Measurements from ENCODE around the gene INPP4B.

The INPP4B gene

DNA sequence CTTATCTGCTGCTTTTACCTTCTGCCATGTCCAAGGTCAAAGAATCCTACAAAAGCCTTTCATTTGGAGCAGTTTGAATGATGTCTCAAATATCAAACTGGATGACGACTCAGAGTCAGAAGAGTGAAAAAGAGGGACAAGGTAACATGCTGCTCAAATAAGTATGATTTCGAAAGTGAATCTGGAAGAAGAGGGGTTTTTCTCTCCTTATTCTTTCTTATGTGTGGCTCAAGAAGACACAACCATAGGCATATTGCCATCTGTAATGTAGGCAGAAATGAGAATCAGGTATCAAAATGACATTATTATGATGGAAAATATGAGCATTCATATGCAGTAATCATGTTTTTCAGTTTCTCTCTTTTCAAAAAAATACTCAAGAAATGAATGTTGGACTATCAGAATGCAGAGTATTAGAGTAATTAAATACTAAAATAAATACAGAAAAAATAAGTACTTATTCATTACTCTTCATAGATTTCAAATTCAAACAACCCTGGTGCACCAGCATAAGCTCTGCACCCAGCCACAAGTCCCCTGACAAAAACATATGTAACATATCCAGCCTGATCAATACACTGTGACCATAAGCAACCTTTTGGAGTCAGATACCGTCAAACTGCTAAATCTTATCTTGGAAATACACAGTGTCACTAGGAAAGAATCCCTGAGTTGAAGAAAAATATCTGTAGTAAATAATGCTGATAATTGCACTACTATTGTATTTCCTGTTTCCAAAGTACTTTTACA, 468.6 kb downstream of the INPP4B start:
- no peak for DNase-seq (ENCODE audit: low spot score)

DNA sequence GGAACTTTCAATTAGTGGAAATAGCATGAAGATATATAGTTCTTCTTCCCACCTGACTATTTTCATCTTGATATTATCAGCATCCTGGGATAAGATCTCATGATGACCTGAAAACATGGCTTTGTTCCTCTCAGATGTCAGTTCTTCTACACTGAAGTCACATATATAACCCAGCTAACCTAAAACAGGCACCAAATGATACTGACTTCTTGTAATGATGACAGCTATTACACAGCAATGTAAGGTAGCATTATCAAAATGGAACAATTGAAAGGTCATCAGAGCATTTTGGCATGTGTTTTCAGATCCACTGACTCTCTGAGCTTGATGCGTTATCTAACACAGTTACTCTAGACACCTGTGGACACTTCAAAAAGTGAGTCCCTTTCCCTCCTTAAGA, 469.9 kb downstream of the INPP4B start:
- no peak for DNase-seq (ENCODE audit: low spot score)

GRCh38 chr4:142373610-142374009, 472.5 kb downstream of the INPP4B start:
- no peak for DNase-seq (ENCODE audit: low spot score)

GRCh38 chr4:142372530-142373260, 473.4 kb downstream of the INPP4B start:
- DNase-seq (ENCODE audit: low spot score): no peak

DNA sequence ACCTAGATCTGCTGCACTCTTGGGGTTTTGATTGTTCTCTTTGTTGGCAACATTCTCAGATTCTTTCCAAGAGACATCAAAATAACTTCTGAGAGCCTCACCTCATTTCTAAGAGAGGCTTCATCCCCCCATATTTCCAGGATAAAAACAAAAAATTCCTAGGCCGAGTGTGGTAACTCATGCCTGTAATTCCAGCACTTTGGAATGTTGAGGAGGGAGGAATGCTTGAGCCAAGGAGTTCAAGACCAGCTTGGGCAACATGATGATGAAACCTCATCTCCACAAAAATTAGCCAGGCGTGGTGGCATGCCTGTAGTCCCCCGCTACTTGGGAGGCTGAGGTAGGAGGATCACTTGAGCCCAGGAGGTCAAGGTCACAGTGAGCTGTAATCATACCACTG, 477.0 kb downstream of the INPP4B start:
- DNase-seq (ENCODE audit: low spot score): no peak

- DNase-seq (ENCODE audit: low spot score): no peak
Observed at GRCh38 chr4:142367418-142368180, 478.5 kb downstream of the INPP4B start.

- DNase-seq (ENCODE audit: low spot score): no peak
Observed at GRCh38 chr4:142366769-142367181, 479.3 kb downstream of the INPP4B start.

- DNase-seq (ENCODE audit: low spot score): no peak
Observed at GRCh38 chr4:142365391-142365790, 480.7 kb downstream of the INPP4B start.

DNA sequence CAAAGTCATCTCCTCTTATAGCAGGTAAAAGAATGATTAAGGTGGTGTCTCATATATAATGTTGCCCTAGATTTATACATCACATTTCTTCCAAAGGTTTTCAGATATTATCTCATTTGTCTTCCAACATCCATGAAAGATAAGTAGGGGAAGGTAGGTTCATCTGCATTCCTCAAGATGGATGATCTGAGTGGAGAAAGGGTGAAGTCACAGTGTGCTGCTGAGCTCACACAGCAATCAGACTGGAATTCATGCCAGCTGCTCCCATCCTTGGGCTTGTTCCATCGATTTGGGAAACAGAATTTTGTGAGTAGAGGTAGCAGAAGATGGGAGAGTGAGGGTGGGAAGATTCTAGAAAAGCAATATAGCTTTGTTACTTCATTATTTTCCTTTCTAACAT, 482.4 kb downstream of the INPP4B start:
- DNase-seq (ENCODE audit: low spot score): no peak

DNA sequence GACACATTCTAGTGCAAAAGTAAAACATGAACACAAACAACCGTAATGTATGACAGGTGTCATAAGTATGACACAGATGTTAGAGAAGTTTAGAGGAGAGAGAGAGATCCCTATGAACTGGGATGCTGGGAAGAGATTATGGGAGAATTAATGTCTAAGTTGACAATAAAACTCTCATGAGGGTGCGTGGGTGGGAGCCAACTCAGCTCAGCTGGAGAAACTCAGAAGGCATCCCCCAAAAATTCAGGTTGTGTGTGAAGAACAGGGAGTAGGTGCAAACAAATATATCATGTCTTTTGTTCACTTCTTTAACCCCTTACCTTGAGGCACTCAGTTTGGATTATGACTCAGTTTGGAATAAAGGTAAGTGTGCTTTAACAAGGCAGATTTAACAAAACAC, 484.1 kb downstream of the INPP4B start:
- no peak for DNase-seq (ENCODE audit: low spot score)

GRCh38 chr4:142360657-142361056, 485.4 kb downstream of the INPP4B start:
- no peak for DNase-seq (ENCODE audit: low spot score)

GRCh38 chr4:142358656-142359055, 487.4 kb downstream of the INPP4B start:
- no peak for DNase-seq (ENCODE audit: low spot score)

- no peak for DNase-seq (ENCODE audit: low spot score)
Observed at GRCh38 chr4:142356801-142357200, 489.3 kb downstream of the INPP4B start.

DNA sequence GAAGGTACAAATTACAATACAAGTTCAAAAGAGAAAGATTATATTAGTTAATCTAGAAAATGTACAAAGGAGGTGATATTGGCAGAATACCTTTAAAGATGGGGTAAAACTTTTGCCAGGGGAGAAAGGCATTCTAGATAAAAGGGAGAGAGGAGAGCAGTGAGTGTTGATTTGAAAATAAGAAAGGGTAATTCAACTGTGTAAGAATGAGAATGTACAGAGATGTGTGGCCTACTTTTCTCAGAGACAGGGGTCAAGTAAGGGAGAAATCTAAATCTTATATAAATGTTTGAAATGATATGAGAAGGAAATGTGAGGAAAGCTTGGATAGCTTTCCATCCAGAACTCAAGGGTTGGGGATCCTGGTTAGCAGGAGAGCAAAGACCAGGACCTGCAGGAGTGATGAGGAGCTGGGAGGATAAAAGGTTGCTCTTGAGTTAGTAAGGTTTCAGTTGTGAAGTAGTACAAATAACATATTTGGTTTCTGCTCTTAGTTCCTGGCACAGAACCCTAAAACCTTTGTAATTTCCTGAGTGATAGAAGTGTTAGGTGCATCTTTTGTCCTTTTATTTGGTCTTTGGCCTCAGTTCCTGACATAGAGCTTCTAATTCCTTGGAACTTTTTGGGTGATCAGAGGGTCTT, 489.9 kb downstream of the INPP4B start:
- no peak for DNase-seq (ENCODE audit: low spot score)

GRCh38 chr4:142355421-142355930, 490.6 kb downstream of the INPP4B start:
- no peak for DNase-seq (ENCODE audit: low spot score)

DNA sequence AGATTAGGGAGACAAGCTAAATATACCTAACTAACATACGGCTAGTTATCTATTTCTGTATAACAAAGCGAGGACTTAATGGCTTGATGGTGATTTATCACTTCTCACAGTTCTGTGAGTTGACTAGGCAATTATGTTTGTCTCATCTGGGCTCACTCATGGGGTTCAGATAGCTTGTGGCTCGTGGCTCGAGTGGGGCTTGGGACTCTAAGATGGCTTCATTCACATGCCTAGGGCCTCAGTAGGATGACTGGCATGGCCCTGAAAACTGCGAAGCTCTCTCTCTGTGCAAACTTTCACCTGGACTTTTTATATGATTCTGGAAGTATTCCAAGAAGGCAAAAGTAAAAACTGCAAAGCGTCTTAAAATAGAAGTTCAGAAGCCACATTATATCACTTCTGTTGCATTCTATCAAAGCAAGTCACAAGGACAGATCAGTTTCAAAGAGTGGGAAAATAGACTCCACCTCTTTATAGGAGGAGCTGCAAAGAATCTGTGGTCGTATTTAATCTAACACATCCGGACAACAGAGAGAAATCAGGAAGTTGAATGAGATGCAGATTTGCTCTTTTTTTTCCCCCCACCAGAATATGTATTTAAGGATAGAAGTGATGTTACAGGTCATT, 491.2 kb downstream of the INPP4B start:
- no peak for DNase-seq (ENCODE audit: low spot score)

DNA sequence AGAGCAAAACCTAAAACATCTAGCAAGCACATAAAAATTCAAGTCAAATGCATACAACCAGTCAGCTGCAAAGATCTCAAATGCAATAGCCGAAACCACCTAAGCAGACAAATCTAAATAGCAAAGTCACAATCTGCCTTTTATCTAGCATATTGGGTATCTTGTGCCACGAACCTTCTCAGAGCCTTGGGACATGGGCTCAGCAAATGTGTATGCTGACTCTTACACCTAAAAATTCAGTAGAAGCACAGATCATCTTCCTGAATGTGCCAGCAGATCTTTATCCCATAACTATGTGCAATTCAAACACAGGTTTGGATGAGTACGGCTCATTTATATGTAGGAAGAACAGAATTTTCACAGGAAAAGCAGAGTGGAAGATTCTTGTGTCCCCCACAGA, 492.1 kb downstream of the INPP4B start:
- no peak for DNase-seq (ENCODE audit: low spot score)

DNA sequence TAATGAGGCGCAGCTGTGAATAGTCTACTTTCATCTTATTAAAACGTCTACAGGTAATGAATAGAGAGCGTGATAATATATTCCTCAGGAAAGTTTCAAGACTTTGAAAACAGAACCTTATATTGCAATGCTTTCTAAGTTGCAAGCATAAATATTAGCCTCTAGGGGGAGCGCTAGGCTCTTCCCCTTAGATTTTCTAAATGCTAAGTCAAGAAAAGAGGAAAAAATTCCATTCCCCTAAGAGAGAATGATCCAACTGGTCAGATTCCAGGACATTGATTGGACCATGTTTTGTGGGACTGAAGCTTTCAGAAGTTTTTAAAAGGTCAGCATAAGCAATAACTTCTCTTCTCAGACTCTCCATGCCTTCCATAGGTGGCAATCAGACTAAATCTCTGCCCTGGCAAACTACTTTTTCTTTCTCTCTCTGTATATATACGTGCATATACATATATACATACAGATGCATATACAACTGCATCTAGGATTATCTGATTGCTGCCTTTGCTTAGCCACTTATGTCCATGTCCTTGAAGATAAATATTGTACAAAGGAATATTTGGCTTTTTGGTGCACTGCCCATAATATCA, 492.9 kb downstream of the INPP4B start:
- DNase-seq (ENCODE audit: low spot score): no peak

GRCh38 chr4:142352712-142353111, 493.4 kb downstream of the INPP4B start:
- no peak for DNase-seq (ENCODE audit: low spot score)

DNA sequence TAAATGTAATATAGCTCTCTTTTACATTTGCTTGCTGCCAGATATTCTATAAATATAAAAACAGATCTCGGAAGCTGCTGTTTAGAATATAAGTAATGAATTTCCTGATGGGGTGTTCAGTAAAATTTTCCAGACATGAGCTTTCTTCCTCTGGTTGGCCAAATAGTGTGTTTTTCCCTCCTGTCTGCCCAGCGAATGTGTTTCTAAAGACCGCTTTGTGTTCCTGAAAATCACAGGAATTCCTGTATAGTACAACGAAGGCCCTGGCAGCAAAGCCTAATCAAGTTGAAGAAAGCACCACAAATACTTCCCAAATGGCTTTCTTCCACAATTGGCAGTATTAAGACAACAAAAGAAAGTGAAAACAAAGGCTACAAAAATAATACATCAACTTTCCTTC, 494.1 kb downstream of the INPP4B start:
- DNase-seq (ENCODE audit: low spot score): no peak

DNA sequence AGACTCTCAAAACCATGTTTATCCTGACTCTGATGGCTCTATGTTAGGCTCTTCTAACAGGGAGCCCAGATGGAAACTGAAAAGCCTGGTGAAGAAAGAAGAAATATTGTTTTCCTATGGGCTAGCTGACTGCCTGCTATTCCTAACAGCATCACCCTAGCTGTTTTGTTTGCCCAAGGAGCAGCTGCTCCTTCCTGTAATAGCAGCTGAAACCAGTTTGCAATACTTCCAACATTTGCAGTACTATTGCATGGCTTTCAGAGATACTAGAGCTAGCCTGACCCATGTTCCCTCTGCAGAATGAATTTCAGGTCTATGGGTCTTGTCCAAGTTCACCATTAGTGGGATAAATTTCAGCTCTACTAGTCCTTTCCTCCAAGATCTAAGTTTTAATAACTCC, 495.2 kb downstream of the INPP4B start:
- DNase-seq (ENCODE audit: low spot score): no peak

Measured in left forelimb (tissue), 1 donor.